Epithelial cell of prostate (primary cell): ENCODE measurements around the gene FAM83D.

Source experiments
- DNase-seq: peaks from one replicate; pipeline ENCODE4 v3.0.0-alpha.2; 2011; ENCODE audit warnings: low read depth, low spot score
- H3K27ac ChIP-seq: fragments of 450-650 bp; 2 replicates; pipeline ENCODE4 v1.5.1; 2017; ENCODE audit warnings: mild to moderate bottlenecking

The FAM83D gene, protein sequence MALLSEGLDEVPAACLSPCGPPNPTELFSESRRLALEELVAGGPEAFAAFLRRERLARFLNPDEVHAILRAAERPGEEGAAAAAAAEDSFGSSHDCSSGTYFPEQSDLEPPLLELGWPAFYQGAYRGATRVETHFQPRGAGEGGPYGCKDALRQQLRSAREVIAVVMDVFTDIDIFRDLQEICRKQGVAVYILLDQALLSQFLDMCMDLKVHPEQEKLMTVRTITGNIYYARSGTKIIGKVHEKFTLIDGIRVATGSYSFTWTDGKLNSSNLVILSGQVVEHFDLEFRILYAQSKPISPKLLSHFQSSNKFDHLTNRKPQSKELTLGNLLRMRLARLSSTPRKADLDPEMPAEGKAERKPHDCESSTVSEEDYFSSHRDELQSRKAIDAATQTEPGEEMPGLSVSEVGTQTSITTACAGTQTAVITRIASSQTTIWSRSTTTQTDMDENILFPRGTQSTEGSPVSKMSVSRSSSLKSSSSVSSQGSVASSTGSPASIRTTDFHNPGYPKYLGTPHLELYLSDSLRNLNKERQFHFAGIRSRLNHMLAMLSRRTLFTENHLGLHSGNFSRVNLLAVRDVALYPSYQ

DNA sequence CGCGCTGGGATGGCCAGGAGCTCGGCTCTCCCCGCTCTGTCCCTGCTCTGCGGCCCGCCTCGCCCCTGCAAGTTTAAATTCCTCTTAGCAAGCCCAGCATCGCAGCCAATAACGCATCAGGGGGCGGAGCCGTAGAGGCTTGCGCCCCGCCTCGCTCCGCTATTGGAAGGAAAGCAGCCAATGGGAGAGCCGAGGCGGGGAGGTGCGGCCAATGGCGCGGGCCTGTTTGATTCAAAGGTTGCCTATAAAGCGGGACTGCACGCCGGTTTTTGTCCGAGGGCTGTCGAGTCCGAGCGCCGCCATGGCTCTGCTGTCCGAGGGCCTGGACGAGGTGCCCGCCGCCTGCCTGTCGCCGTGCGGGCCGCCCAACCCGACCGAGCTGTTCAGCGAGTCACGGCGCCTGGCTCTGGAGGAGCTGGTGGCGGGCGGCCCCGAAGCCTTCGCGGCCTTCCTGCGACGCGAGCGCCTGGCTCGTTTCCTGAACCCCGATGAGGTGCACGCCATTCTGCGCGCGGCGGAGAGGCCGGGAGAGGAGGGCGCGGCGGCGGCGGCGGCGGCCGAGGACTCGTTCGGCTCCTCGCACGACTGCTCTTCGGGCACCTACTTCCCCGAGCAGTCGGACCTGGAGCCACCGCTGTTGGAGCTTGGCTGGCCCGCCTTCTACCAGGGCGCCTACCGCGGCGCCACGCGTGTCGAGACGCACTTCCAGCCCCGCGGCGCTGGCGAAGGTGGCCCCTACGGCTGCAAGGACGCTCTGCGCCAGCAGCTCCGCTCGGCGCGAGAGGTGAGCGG lies at the start of gene FAM83D:
Gene FAM83D (plus strand): TSS at position 276 of the 792 bp plus-strand sequence. CDS start 26 bp downstream, at position 302.
- H3K27ac ChIP-seq = no peak within 1 kb of the TSS
- DNase-seq = peak; percentile 92

- DNase-seq = no peak
- no peak overlapping the region for H3K27ac ChIP-seq
Measured at GRCh38 chr20:38877483-38877882, 48.7 kb upstream of the FAM83D start.

DNA sequence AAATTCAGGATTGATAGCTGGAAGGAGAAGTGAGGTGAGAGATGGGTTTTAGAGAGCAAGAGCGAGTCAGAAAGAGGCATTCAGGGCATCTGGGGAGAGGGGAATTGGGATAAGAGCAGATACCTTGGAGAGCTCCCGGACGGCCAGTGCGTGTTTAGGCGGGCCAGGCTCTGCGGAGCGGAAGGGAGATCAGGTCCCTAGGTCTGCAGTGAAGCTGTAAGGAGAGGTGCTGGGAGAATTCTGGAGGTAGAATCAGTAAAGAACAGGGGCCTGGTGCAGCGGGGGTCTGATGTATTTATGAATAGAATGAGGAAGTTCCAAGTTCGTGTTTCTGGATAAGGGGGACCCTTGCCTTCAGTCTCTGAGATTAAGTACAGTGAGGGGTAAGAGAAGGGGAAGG lies 47.4 kb upstream of the FAM83D start:
- DNase-seq = no peak

GRCh38 chr20:38880952-38881735 lies 45.1 kb upstream of the FAM83D start:
- H3K27ac ChIP-seq = no peak overlapping the region
- DNase-seq = no peak

More for the DNA sequence above, 47.4 kb upstream of the FAM83D start:
- no peak overlapping the region for H3K27ac ChIP-seq

DNA sequence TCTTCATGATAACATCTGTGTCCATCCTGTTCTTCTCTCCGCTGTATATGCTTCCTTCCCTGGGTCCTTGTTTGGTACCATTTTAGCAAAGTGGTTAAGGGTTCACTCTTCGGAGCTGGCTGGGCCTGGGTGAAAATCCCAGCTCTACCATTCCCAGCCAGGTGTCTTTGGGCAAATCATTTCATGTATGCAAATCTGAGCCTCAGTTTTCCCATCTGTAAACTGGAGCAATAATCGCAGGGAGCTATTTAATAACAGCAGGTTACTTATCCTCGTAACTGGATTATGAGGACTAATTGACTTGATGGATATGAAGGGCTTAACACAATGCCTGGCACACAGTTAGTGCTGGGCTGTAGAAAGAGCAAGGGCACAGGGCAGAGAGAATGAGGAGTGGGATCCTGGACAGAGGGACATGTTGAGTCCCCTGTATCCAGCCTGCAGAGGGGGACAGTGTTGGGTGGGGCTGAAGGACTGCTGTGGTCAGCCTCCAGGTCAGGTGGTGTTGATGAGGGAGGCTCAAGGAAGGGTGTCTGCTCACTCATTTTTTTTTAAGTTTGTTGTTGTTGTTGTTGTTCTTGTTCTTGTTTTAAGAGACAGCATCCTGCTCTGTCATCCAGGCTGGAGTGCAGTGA lies 44.3 kb upstream of the FAM83D start:
- H3K27ac ChIP-seq = no peak overlapping the region
- DNase-seq = no peak

- H3K27ac ChIP-seq = no peak overlapping the region
- DNase-seq = no peak
Measured at GRCh38 chr20:38882600-38882999, 43.6 kb upstream of the FAM83D start.

DNA sequence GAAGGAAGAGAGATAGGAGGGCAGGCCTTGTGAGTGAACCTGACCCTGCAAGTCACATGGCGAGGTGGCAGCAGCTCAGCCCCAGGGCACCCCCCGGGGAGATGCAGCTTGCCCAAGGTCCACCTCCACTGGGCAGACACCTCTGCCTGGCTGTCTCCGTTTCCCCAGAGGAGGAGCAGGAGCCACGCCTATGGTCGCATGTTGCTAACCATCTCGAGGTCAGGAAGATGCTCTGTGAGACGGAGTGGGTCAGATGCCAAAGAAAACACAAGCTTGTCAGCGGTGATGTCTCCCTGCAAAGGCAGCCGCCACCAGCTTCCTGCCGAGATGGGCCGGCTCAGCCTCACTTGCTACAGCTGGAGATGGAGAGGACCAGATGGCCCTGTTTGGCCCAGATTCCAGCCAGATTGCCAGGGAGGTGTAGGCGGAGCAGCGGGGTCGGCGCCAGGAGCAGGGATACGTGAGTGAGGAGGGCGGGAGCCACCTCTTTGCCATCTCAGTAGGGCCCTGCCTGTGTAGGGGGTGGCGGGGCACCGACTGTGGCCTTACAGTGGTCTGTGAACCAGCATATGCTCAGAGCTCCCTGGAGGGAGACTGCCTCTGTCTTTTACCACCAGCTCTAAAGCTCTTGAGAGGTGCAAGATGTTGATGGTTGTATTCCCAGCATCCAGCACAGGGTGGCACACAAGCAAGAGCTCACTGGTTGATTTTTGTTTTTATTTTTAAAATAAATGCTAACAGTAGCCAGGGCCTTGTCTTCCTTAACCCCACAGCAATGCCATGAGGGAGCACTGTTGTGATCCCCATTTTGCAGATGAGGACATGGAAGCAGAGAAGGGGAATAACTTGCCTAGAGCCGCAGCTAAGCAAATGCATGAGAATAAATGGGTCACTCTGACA lies 42.9 kb upstream of the FAM83D start:
- DNase-seq = no peak

GRCh38 chr20:38883981-38884733 lies 42.1 kb upstream of the FAM83D start:
- H3K27ac ChIP-seq = no peak overlapping the region

More for the DNA sequence above, 42.9 kb upstream of the FAM83D start:
- H3K27ac ChIP-seq = no peak overlapping the region

GRCh38 chr20:38885357-38885756 lies 40.9 kb upstream of the FAM83D start:
- no peak overlapping the region for H3K27ac ChIP-seq
- no peak for DNase-seq

More at GRCh38 chr20:38883981-38884733, 42.1 kb upstream of the FAM83D start:
- no peak for DNase-seq

DNA sequence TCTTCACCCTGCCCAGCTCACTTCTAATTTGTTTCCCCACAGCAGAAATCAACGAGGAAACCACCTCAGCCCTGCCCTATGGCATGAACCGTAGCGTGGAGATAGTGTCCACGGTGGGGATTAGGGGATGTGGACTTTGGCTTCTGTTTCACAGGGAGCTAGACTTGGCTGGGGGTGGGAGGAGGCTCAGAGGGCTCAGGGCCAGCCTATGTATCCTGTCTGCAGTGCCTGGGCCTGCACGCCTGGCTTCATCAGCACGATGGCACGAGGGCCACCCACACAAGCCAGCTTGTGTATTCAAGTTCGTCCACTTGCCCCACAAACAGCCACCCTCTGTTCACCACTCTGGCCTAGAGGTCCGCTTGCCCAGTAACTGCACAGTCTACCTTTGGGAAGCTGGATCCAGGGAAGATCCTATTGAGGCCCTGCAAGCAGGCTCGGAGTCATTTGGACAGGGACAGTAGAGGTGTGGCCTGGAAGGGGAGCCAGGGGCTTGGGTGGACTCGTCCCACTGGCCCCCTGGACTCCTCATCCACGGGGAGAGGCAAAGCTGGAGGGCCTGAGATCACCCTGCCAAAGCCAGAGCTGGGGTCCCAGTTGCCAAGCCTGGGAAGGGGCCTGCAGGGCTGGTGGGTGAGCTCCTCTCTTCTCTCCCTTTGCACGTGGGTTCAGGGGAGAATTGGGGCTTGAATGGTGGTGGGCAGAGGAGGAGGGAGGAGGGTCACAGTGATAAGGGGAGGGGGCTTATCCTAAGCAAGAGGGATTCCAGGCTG lies 38.0 kb upstream of the FAM83D start:
- no peak for DNase-seq
- H3K27ac ChIP-seq = no peak overlapping the region

- no peak overlapping the region for H3K27ac ChIP-seq
- DNase-seq = no peak
Measured at GRCh38 chr20:38889050-38889449, 37.2 kb upstream of the FAM83D start.

DNA sequence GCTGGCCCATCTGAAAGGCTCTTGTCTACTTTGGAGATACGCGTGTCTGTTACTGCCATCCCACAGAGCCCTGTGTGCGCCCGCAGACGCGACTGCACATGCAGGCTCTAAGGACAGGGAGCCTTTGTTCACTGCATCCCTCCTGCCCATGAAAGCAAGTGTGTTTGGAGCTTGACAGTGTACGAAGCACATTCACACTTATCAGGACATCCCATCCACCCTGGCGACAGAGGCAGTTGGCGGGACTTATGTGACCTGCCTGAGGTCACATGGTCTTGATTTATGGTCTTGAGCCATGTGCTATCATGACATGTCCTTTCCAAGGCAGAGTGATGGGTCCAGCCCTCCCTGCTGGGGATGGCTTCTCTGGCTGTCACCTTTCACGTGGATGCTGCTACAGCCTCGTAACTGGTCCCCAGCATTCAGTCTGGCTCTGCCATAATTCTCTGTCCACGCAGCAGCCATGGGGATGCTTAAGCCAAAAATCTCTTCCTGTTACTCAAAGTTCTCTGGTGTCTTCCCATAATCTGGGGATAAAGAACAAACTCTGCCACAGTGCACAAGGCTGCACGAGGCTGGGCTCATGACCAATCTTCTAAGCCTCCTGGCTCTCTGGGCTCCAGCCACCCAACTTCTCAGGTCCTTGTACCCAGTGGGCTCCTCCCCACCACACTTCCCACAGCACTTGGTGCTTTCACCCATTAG lies 36.3 kb upstream of the FAM83D start:
- no peak overlapping the region for H3K27ac ChIP-seq
- no peak for DNase-seq

DNA sequence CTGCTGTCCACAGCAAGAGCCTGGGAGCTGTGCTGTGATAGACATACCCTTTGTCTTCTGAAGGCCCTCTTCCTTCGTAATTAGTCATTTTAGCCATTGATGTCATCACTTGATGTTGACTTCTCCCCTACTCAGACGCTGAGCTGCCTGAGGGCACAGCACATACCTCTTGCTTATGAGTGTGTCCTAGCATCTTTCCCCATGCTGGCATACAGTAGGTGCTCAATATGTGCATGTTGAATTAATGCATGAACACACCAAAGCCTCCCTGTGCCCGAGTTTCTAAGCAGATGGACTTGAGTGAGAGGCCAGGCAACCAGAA lies 35.8 kb upstream of the FAM83D start:
- H3K27ac ChIP-seq = no peak overlapping the region
- DNase-seq = no peak

- DNase-seq = no peak
- H3K27ac ChIP-seq = no peak overlapping the region
Measured at GRCh38 chr20:38892091-38892981, 33.9 kb upstream of the FAM83D start.

- no peak overlapping the region for H3K27ac ChIP-seq
- no peak for DNase-seq
Measured at GRCh38 chr20:38893056-38893564, 33.1 kb upstream of the FAM83D start.
